HG03280 (cell line): ENCODE results near the gene LRP1B.

Experiments
- ATAC-seq: cut with Tn5 transposase; IDR thresholded peaks from one replicate; pipeline ENCODE4 v1.9.1; 2021; ENCODE audit warnings: mild to moderate bottlenecking, moderate library complexity; ENCODE audit not compliant: unreplicated experiment

Gene LRP1B

GRCh38 chr2:140880573-140880972 is 1250.2 kb downstream of the LRP1B start:
- no peak for ATAC-seq

- no peak for ATAC-seq
Observed at GRCh38 chr2:140876015-140876414, 1254.8 kb downstream of the LRP1B start.

- no peak for ATAC-seq
Observed at GRCh38 chr2:140873915-140874531, 1256.8 kb downstream of the LRP1B start.

GRCh38 chr2:140869925-140870324 is 1260.9 kb downstream of the LRP1B start:
- no peak for ATAC-seq

GRCh38 chr2:140869107-140869506 is 1261.7 kb downstream of the LRP1B start:
- ATAC-seq = no peak

GRCh38 chr2:140865837-140866236 is 1265.0 kb downstream of the LRP1B start:
- no peak for ATAC-seq

- no peak for ATAC-seq
Observed at GRCh38 chr2:140863713-140864112, 1267.1 kb downstream of the LRP1B start.

- ATAC-seq = no peak
Observed at GRCh38 chr2:140862181-140862580, 1268.6 kb downstream of the LRP1B start.

- no peak for ATAC-seq
Observed at GRCh38 chr2:140861666-140862065, 1269.2 kb downstream of the LRP1B start.

GRCh38 chr2:140855471-140855870 is 1275.3 kb downstream of the LRP1B start:
- ATAC-seq = no peak

GRCh38 chr2:140851258-140851981 is 1279.4 kb downstream of the LRP1B start:
- no peak for ATAC-seq

- no peak for ATAC-seq
Observed at GRCh38 chr2:140843186-140843585, 1287.6 kb downstream of the LRP1B start.

- no peak for ATAC-seq
Observed at GRCh38 chr2:140842110-140842509, 1288.7 kb downstream of the LRP1B start.

GRCh38 chr2:140841141-140841540 is 1289.7 kb downstream of the LRP1B start:
- no peak for ATAC-seq

- ATAC-seq = no peak
Observed at GRCh38 chr2:140836826-140837225, 1294.0 kb downstream of the LRP1B start.

- ATAC-seq = no peak
Observed at GRCh38 chr2:140835079-140835478, 1295.7 kb downstream of the LRP1B start.

GRCh38 chr2:140814141-140814540 is 1316.7 kb downstream of the LRP1B start:
- no peak for ATAC-seq

- peak; percentile 81 for ATAC-seq
Observed at GRCh38 chr2:140808820-140809219, 1322.0 kb downstream of the LRP1B start.

GRCh38 chr2:140808211-140808610 is 1322.6 kb downstream of the LRP1B start:
- no peak for ATAC-seq

- ATAC-seq = no peak
Observed at GRCh38 chr2:140804700-140805260, 1326.0 kb downstream of the LRP1B start.

- no peak for ATAC-seq
Observed at GRCh38 chr2:140801311-140801710, 1329.5 kb downstream of the LRP1B start.

GRCh38 chr2:140797718-140798117 is 1333.1 kb downstream of the LRP1B start:
- ATAC-seq = peak; percentile 87
